ENCODE results near the gene CEP112.

The CEP112 gene

DNA sequence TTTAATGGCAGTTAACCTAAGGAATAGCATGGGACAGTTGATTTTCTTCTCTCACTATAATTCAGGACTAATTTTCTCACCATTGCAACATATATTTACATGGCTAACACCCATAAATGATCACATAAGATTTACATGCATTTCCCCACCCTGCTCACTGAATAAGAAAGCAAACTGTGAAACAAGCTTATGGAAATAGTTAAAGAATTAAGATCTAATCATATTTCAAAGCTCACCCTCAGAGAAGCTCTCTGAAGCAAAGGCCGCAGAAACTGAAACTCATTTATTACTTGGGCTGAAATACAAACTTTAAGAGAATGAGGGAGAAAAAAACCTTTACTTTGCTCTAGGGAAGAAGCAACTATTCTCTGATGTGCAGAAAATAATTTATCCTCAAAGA is 411.8 kb downstream of the CEP112 start:
- DNase-seq (ENCODE audit: low read depth): no peak

DNA sequence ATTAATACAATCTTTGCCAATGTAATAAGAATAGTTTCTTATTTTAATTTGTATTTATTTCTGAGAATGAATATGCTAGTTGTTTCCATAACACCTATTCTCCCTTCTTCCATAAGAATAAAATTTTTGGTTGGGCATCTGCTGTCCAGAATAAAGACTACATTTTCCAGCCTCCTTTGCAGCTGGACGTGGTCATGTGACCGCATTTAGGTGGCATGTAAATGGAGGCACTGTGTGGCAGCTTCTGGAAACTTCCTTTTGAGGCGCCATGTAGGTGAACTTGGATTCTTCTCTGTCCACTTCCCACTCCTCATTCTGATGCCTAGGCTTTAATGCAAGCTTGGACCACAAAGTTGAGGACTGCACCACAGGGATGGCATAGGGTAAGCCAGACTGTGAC is 415.0 kb downstream of the CEP112 start:
- DNase-seq (ENCODE audit: low read depth): no peak

DNA sequence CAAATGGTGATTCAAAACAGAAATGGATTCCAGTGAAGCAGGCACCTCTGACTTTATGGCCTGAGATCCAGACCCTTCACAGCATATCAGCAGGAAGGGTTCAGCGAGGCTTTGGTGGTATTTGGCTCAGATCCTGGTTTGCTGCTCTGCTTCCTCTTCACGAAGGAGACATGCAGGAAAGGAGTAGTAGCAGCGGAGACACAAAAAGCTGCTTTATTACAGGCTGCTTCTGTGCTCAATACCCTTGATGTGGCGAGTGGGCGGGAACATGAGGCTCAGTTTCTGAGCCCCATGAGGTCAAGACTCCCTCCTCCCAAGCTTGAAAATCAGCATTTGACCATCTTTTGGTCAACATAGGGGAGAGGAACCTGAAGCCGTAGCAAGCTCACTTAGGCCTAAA is 417.1 kb downstream of the CEP112 start:
- no peak for DNase-seq (ENCODE audit: low read depth)

DNA sequence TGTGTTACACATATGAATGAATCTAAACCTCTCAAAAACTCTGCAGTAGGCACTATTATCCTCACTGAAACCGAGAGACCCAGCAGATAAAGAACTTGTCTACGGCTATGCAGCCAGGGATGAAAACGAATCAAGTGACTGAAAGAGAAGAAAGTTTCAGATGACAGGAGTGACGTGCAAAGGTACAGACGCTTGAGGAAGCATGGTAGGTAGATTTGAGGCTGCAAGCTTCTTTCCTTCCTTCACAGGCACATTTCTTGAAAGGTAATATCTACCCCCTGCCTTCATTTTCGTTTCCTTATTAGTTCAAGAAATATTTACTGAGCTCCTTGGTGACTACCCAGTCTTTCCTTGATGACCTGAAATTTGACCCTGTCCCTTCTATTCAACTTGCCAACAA is 418.9 kb downstream of the CEP112 start:
- no peak for DNase-seq (ENCODE audit: low read depth)

DNA sequence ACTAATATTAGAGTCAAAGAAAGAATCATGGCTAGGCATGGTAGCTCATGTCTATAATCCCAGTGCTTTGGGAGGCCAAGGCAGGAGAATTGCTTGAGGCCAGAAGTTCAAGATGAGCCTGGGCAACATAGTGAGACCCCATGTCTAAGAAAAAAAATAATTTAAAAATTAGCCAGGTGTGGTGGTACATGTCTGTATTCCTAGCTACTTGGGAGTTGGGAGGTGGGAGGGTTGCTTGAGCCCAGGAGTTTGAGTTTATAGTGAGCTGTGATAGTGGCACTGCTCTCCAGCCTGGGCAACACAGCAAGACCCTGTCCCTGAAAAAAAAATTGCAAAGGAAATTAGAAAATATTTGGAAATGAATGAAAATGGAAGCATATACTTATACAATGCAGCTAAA is 420.2 kb downstream of the CEP112 start:
- DNase-seq (ENCODE audit: low read depth): no peak

DNA sequence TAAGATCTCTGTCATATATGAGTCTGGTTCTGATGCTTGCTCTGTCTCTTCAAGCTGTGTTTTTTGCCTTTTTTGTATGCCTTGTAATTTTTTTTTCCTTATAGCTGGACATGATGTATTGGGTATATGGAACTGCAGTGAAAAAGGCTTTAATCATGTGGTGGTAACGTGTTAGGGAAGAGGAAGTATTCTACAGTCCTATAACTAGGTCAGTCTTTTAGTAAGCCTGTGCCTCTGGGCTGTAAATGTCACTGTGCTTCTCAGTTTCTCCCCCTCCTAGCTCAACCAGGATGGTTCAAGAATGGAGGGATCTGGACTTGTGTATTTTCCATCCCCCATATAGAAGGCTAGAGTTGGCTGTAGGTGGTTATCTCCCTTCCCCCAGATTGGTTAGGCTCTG is 428.1 kb downstream of the CEP112 start:
- no peak for DNase-seq (ENCODE audit: low read depth)

DNA sequence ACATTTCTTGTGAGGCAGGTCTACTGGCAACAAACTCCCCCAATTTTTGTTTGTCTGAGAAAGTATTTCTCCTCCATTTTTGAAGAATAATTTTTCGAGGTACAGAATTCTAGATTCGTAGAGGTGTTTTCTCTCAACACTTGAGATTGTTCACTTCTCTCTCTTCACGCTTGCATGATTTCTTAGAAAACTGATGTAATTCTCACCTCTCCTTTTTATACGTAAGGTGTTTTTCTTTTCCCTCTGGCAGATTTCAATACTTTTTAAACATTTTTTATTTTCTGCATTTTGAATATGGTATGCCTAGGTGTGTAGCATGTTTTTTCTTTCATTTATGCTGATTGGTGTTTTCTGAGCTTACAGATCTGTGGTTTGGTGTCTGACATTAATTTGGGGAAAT is 429.0 kb downstream of the CEP112 start:
- DNase-seq (ENCODE audit: low read depth): no peak

DNA sequence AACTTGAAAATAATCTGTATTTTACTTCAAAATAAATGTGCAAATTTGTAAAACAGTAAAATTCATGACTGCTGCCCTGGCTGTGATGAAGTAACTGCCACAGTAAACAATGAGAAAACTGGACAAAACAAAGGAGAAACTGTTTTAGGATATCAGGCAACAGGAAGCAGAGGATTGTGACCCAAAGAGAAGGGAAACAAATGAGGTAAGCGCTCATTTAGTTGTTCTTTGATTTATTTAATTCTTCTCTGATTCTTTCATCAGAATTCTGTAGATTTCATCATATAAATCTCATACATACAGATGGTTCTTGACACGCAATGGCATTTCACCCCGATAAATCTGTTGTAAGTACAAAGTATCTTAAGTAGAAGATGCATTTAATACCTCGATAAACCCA is 432.4 kb downstream of the CEP112 start:
- DNase-seq (ENCODE audit: low read depth): no peak

DNA sequence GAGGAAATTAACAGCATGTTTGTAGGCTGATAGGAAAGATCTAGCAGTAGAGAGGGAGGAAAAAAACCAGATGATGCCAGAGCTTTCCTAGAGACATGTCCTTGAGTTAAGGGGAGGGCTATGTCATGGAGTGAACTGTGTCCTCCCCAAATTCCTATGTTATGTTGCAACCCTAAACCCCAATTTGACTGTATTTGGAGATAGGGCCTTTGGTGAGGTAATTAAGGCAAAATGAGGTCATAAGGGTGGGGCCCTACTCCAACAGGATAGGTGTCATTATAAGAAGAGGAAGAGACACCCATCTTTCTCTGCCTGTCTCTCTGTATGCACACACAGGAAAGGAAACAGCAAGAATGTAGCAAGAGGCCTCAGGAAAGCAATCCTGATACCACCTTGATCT is 435.2 kb downstream of the CEP112 start:
- no peak for DNase-seq (ENCODE audit: low read depth)

DNA sequence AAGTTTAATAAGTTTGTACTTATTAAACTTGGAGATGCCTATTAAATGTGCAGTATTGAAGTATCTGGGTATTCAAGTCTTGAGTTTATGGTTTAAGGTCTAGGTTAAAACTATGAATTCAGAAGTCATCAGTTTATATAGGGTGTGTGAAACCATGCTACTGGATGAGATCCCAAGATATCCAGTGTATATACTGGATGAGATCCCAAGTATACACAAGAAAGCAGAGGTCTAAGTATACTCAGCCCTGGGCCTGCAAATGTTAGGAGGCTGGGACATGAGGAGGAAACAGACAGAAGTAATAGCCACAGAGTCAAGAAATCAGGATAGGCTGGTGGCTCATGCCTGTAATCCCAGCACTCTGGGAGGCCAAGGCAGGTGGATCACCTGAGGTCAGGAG is 436.1 kb downstream of the CEP112 start:
- no peak for DNase-seq (ENCODE audit: low read depth)

DNA sequence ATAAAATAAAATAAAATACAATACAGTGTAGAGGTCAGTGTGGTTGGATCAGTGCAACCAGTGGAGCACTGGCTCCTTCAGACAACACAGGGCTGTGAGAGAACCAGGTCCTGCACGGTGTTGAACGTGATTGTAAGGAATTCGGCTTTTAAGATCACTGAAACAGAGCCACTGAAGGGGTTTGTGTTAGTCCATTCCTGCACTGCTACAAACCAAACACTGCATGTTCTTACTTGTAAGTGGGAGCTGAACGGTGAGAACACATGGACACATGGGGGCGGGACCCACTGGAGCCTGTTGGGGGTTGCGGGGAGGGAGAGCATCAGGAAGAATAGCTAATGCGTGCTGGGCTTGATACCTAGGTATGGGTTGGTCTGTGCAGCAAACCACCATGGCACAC is 437.3 kb downstream of the CEP112 start:
- no peak for DNase-seq (ENCODE audit: low read depth)

DNA sequence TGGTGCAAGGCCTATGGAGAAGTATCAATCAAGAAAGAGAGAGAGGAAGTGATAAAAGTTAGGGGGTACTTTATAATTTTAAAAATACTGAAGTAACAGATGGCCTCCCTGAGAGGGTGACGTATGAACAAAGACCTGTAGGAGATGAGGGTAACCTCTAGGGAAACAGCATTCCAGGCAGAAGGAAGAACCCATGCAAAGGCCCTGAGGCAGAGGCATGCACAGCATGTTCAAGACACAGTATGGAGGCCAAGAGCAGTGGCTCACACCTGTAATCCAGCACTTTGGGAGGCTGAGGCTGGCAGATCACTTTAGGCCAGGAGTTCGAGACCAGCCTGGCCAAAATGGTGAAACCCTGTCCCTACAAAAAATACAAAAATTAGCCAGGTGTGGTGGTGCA is 437.9 kb downstream of the CEP112 start:
- DNase-seq (ENCODE audit: low read depth): no peak

DNA sequence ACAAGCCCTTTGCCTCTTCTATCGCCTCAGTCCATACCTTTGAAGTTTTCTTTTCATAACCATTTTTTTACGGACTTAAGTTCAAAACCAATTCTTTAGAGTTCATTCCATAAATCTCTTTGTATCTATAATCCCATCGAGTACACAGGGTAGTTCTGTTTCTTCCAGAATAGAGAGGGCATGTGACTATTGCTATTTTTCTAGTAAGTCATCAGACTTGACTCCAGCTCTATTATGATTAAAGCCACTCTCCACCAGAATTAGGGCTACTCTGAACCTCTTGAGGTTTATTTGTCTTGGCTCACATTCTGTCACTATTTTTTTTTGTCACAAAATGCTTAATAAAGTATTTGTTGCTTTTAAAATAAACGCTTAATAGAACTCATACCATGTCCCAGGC is 438.6 kb downstream of the CEP112 start:
- DNase-seq (ENCODE audit: low read depth): no peak

DNA sequence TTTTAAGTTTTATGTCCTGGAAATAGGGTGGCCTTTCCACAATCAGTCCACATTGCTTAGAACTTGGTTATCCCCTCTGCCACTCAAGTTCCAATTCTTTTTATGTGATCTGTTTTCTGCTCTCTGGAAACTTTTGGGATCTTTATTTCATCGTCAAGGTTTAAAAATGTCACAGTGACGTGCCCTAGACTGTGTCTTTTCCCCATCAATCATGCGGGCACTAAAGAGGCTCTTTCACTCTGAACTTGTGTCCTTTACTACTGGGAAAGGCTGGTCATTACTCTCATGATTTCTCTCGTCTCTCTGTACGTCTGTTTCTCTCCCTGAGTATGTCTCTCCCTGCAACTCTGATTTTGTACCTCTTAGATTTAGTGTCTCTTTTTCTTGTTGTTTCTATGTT is 440.7 kb downstream of the CEP112 start:
- DNase-seq (ENCODE audit: low read depth): no peak

DNA sequence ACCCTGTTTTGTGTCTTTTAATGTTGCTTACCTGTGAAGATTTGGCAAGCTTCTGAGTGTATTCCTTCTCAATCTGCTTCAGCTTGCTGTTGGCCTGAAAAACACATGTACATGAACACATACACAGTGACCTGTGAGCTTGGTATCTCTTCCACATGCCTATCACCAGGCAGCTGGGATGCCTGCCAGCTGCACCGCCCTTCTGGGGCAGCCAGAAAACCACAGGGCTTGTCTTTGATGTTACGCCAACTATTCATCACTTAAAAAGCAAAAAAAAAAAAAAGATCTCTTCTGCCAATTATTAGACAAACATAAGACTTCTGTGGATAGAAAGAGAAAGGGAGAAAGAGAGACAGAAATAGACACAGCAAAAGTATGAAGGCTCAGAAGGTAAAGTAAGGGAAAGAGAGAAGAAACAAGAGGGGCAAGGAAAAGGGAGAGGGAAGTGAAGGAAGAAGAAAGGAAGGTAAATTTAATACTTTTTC is 441.3 kb downstream of the CEP112 start:
- DNase-seq (ENCODE audit: low read depth): peak; percentile 36

DNA sequence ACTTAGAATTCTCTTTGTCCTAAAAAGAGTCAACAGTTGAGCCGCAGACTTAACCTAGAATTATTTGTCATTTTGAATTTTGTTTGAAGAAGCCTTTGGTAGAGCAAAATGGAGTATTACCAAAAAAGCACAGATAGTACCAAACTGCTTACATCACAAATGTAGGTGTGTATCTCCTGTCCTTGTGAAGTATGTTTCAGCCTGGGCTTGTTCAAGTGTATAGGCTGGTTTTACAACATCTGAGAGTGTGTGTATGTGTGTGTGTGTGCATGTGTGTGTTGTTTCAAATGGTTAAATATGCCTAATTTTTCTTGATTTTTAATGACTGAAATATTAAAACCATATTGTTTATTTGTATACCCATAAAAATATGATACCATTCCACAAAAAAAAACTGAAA is 441.8 kb downstream of the CEP112 start:
- DNase-seq (ENCODE audit: low read depth): no peak

DNA sequence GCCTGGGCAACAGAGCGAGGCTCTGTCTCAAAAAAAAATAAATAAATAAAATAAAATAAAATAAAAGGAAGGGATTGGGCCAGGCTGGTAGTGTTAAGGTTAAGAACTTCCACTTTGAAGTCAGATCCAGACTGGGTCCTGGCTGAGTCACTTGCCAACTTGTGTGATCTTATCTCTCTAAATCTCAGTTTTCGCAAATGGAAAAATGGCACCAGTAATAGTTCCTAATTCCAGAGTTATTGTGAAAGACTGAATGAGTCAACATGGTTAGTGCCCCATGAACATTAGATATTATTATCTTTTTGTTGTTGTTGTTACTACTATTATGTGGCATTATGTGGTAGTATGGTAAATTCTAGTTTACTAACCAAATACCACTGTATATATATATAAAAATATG is 442.5 kb downstream of the CEP112 start:
- no peak for DNase-seq (ENCODE audit: low read depth)

DNA sequence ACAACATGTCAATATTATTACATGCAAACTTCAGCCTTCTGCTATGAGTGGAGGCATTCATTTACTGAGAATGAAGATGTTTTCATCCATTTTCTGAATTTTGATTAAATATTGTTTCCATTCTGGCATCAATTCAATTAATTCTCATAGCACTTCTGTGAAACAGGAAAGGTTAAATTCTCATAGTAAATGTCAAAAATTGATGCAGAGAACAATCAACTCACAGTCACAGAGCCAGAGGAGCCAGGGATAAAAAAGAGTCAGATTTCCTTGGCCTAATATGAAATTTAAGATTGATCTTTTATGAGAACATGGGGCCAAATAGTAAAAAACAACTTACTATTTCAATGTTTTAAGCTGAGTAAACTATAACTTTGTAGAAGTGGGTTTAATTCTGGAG is 446.7 kb downstream of the CEP112 start:
- no peak for DNase-seq (ENCODE audit: low read depth)

DNA sequence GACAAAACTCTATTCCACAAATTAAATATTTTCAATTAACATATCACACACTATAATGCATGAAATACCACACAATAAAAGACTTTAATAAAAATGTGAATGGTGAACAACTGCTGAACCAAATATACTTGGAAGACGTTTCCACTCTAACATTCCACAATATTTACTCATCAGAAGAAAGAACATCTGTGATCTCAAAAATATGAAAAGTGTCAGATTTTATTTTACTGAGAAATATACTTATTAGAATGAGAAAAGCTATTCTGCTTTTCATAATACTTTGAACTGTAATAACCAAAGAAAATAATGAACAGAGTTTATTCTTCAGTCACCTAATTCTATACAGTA is 448.7 kb downstream of the CEP112 start:
- DNase-seq (ENCODE audit: low read depth): no peak

DNA sequence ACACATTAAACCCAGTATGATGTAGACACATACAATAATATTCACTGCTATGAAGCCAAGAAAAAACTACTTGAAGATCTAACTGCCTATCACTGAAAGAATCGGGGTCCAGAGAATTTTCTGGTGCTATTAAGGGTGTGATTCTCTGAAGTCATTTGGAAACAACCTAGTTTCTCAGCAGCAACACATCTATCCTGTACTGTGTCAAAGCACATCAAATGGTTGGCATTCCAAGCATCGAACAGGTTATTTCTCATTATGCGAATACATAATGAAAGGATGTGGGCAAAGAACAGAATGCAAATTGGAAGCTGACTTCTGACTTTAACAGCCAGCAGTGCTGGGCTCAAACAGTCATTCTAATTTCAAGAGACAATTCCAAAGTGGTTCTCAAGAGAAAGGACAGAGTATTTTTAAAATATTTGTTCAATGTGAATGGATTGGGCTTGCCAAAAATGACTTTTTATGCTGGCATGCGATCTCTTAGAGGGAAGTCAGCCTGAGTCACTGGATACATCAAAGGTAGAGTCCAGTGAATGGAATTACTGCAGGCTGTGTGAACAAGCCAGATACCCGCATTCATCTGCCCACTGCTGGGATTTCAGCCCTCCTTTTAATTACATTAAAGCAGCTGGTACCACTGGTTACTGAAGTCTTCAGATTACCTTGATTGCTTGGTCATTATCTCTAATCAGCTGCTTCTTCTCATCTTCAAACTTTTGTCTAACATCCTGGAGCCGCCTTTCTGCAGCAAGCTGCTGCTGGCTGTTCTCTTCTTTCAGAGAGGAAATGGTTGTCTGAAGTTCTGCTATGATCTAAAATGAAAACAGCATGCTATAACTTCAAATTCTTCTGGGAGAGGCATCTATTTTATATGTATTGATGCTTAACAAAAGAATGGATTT is 449.3 kb downstream of the CEP112 start:
- DNase-seq (ENCODE audit: low read depth): no peak

DNA sequence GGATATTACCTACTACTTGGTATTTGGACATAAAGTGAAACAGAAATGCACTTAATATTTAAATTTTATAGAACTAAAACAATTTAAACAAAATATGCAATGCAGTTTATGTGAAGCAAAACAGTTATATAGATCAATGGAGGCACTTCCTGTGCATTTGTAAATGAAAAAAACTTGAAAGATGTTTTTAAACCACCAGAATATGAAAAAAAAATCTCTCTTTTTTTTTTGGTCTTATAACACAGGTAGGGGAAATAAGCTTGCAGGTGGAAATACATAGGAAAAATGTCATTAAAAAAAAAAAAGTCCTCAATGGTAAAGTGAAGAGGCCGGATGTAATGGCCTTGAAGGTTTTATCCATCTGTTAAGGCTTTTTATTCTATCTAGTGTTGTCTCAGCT is 450.2 kb downstream of the CEP112 start:
- DNase-seq (ENCODE audit: low read depth): no peak

DNA sequence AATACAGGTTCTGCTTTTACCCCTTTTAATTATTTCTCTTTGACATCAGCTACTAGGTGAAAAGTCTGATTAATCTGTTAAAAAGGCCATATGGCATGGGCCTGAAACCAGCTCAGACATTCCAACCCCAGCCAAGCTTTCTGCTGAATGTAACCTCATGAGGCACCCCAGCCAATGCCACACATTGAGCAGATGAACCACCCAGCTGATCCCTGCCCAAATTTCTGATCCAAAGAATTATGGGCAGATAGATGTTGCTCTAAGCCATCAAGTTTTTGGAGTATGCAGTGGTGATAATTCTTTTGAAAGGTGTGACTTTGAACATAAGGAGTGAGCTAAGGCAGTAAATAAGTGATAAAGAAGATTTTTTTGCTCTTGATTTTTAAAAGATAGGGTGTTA is 452.9 kb downstream of the CEP112 start:
- no peak for DNase-seq (ENCODE audit: low read depth)

DNA sequence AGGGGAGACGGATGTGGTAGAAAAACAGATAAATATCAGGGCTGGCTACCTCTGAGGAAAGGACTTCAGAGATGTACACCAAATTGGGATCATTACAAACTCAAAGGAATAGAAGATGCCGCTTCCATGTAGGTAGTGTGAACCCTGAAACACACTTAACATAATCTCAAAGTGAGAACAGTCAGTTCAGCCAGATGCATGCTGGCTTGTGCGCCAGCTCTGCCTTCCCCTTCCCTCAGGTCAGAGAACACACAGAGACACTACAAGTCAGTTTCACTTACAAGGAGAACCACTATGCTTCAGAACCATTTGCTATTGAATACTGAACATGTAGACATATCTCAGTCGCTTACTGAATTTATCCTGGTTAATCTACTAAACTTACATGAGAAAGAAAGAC is 454.5 kb downstream of the CEP112 start:
- no peak for DNase-seq (ENCODE audit: low read depth)

DNA sequence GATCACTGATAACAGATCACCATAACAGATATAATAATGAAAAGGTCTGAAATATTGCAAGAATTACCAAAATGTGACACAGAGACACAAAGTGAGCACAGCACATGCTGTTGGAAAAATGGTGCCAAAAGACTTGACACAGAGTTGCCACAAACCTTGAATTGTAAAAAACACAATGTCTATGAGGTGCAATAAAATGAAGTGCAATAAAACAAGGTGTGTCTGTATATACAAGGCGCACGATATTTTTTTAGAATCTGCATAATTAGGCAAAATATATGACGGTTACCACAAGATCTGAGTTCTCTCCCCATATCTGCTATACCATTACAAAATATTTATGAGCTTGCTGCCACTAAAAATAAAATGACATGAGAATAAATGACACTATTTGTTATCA is 458.6 kb downstream of the CEP112 start:
- no peak for DNase-seq (ENCODE audit: low read depth)
